GM19395 (cell line): ENCODE results near the gene ZBTB21.
"Not testable (repeated sequence)": the region's sequence is repeated elsewhere in the genome, so short reads cannot be mapped to it uniquely, and the experiment has no call there.

Source experiments
- ATAC-seq: cut with Tn5 transposase; IDR thresholded peaks from one replicate; pipeline ENCODE4 v1.9.1; 2021; ENCODE audit warnings: mild to moderate bottlenecking, moderate library complexity; ENCODE audit not compliant: unreplicated experiment

ZBTB21 gene

DNA sequence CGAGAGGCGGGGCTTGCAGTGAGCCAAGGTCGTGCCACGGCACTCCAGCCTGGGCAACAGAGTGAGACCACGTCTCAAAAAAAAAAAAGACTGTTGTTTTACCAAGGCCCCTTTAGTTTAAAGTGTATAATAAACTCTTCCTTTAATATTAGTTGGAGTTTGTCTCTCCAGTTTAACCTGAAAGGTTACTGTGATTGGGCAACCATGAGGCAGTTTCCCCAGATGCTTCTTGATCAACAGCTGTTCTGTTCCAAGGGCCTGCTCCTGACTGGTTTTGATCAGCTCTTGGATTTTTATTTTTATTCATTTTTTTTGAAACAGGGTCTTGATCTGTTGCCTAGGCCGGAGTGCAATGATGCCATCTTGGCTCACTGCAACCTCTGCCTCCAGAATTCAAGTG lies 38.3 kb downstream of the ZBTB21 start:
- ATAC-seq, result no peak

DNA sequence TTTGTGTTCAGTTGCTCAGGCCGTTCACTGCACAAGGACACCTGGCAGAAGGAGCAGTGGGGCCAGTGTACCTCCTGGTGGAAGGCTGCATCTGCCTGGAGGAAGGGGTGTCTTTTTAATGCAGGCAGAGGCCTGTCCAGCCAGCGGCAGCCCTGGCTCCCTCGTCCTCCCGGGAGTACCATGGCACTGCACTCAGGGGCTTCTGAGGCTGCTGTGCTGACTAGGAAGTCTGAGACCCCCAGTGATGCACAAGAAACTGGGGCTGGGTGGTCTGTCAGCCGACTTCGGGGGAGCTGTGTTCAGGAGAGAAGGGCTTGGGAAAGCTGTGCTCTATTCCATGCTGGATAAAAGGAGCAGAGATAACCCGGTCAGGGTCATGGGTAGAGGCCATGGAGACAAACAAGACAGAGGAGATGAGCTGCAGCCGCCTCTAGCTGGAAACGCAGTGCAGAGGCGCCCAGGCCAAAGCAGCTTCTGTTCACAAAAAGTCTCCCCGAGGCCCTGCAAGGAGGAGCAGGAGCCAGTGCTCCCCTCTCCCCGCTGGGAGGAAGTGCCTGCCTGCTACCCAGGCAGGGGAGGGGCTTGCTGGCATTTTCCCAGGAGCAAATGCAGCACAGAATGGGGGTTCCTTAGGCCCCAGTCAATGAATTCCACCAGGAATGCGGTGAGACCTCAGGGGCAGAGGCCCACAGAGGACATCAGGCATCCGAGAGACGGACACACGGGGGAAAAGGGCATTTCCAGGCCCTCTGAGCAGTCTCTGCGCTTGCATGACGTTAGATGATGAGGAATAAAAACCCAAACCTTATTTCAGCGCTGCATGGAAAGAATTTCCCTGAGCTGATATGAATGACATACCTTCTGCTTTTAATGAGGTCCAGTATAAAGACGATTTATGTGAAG lies 39.2 kb downstream of the ZBTB21 start:
- no peak for ATAC-seq

GRCh38 chr21:41970106-41970391 lies 40.1 kb downstream of the ZBTB21 start:
- no peak for ATAC-seq

DNA sequence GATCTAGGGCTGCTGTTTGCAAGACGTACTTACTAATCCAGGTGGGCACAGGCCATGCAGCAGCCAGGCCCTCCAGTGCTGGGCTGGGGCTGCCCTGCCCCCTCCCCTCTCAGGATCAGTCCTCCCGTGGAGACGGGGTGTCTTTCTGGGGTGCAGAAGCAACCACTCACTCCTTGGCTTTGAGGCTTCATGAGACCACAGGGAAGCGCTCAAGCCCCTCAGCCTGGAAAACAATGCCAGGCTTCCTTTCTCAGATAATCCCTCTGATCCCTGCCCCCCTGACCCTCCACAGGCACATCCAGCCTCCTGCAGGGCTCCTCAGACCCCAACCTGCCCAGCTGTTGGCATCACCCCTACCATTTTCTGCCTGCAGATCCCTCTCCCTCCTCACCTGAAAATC lies 42.5 kb downstream of the ZBTB21 start:
- no peak for ATAC-seq

- ATAC-seq, result no peak
These were observed 43.1 kb downstream of the ZBTB21 start for GRCh38 chr21:41966872-41967621.

GRCh38 chr21:41966041-41966833 lies 43.9 kb downstream of the ZBTB21 start:
- no peak for ATAC-seq

GRCh38 chr21:41965461-41966013 lies 44.6 kb downstream of the ZBTB21 start:
- no peak for ATAC-seq

GRCh38 chr21:41965045-41965444 lies 45.1 kb downstream of the ZBTB21 start:
- ATAC-seq, result no peak

DNA sequence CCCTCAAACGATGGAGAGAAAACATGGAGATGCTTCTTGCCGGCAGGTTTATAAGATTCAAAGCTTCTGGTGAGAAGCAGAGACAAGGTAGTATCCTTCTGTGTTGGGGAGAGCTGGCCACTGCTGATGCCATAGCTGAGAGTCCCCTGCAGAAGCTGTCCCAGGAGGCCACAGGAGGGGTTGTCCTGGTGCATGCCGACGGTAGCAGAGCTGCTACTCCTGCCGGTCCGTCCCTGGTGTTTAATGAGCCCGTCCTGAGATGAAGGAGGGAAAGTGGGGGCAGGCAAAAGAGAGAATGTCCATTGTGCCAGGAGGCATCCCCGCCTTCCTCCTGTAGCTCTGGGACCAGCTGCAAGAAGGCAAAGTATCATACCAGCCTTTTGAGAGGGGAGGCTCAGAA lies 46.0 kb downstream of the ZBTB21 start:
- ATAC-seq, result no peak

DNA sequence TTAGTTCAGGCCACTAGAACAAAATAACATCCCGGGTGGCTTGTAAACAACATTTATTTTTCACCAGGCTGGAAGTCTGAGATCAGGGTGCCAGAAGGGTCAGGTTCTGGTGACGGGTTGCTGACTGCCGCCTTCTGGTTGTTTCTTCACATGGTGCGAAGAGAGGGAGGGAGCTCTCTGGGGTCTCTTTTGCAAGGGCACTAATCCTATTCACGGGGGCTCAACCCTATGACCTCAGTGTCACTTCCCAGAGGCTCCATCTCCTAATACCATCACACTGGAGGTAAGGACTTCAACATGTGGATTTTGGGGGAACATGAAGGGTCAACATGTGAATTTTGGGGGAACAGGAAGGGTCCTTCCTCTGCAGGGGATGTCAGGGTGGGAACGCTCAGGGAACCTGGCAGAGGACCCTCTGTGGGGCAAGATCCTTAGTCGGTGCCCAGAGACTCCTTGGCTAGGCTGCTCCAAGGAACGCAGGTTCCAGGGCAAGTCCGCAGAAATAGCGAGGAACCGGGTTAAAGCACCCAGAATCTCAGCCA lies 47.7 kb downstream of the ZBTB21 start:
- ATAC-seq, result no peak

DNA sequence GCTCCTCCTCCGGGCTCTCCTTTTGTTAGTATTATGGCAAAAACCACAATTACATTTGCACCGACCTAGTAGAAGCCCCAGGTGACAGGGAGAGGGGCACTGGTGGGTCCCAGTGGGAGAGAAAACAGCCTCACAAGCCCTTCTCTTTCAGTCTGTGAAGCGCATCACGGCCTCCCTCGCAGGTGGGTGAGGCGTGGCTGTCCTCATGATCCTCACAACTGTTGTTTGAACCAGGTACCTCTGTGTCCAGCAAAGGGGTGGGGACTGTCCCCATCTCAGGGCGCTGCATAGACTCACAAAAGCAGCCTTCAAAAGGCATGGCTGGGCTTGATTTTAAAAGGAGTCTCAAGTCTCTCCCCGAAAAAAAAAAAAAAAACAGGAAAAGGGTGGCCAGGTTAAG lies 48.4 kb downstream of the ZBTB21 start:
- no peak for ATAC-seq

GRCh38 chr21:41961282-41961701 lies 48.9 kb downstream of the ZBTB21 start:
- no peak for ATAC-seq

- no peak for ATAC-seq
These were observed 49.8 kb downstream of the ZBTB21 start for GRCh38 chr21:41960386-41960785.

DNA sequence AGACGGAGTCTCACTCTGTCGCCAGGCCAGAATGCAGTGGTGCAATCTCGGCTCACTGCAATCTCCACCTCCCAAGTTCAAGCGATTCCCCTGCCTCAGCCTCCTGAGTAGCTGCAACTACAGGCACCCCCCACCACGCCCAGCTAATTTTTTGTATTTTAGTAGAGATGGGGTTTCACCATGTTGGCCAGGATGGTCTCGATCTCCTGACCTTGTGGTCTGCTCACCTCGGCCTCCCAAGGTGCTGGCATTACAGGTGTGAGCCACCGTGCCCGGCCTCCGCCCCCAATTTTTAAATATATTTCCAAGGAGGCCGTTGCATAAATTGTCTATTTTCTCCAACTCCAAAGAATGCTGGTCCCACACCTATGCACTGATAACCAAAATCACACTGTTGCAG lies 50.5 kb downstream of the ZBTB21 start:
- not testable (repeated sequence) for ATAC-seq

DNA sequence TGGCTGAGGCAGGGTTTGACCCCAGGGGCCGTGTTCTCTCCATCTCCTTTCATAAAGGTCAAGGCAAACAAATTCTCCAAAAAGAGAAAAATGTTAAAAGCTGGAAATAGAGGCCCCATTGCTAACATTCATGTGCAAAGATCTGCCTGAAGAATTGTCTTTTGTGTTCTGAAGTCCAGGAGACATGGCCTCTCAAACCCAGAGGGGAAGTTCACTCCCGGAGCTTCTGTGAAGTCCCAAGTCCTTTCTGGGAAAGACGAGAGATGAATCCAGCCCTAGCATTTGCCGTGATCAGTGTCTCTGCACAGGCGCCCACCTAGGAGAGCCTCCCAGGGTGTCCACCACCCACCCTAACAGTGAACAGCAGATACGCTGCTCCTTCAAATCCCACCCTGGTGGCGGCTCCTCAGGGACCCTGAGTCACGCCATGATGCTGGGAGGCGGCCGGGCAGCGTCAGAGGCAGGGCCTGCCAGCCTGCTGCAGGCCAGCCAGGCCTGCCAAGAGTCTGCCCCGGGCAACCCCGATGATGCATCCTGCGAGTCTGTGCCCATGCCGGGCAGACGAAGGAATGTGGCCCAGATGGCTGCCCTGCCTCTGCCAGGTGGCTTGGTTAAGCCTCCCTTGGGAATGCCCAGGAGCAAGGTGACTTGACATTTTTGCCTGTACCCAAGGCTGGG lies 51.1 kb downstream of the ZBTB21 start:
- no peak for ATAC-seq

DNA sequence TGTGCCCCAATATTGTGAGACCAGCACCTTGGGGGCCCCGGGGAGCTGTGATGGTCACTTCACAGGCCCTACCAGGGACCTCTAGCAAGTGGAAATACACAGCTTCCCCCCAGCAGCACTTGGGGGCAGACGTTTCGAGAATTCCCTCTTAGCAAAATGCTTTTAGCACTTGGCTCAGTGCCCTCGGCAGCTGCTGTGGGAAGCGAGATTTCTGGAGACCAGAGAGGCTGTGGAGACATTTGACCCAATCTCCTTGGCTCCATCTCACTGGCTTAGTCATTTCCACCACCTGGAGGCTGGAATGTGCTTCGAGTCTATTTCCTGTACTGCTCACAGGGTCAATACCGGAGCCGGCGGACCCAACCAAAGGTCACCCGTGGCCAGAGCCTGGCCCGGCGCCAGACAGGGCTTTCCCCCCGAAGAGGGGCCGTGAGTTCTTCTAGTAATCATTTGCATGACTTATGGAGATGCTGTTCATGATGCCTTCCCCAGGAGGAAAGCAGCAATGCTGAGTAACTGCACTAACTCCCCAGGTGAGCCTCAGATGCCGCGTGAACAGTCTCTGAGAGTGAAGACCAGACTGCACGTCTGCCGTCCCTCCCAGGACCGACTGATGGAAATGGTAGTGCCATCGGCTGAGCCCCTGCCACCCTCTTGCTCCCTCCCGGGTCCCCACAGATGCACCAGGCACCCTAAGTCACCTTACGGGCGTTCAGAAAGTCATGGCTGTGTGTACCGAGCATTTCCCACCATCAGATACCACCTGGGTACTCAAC lies 52.0 kb downstream of the ZBTB21 start:
- no peak for ATAC-seq

GRCh38 chr21:41956926-41957729 lies 53.0 kb downstream of the ZBTB21 start:
- no peak for ATAC-seq

DNA sequence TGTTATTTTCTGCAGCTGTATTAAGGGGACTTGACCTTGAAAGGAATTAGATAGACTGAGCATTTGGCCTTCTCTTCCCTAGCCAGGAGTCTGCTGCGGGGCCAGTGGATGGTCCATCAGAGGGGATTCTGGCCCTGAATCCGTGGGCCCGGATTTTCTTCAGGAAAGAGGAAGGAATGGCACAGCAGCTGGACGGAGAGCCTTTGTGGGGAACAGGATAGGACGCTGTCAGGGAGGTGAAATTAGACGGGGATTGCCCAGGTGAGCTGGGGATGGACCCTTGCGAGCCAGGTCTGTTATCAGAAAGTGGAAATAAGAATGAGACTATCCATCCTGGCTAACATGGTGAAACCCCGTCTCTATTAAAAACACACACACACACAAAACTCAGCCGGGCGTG lies 54.6 kb downstream of the ZBTB21 start:
- ATAC-seq, result no peak
